HG03175 (cell line): ENCODE results near the gene FANCF.
"Not testable (repeated sequence)": the region's sequence is repeated elsewhere in the genome, so short reads cannot be mapped to it uniquely, and the experiment has no call there.

Source experiments
- ATAC-seq: cut with Tn5 transposase; IDR thresholded peaks from one replicate; pipeline ENCODE4 v1.9.1; 2021; ENCODE audit warnings: mild to moderate bottlenecking, moderate library complexity; ENCODE audit not compliant: unreplicated experiment

FANCF gene

GRCh38 chr11:22625448-22626287, at the start of gene FANCF:
Gene FANCF, minus strand, starts transcription at chr11:22625823. Its CDS starts 13 bp downstream, at chr11:22625810.
- ATAC-seq: peak; percentile 96

GRCh38 chr11:22674470-22675439, 49.1 kb upstream of the FANCF start:
- no peak for ATAC-seq

DNA sequence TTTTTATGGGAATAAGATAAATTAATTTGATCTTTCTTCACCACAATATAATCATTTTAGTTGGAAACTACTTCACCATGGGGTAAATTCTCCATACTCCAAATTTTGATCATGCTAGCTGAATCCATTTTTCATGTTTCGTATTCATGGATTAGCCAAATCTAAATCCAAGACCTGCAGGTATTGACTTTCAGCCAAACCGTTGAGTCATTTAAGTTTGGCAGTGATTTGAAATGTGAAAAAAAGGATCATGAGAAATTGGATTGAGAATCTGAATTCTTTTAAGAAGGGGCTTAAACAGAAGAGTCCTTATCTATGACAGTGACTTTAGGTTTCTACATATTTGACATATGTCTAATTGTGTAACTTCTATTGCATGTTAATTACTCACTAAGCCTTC, 46.1 kb upstream of the FANCF start:
- ATAC-seq: no peak

DNA sequence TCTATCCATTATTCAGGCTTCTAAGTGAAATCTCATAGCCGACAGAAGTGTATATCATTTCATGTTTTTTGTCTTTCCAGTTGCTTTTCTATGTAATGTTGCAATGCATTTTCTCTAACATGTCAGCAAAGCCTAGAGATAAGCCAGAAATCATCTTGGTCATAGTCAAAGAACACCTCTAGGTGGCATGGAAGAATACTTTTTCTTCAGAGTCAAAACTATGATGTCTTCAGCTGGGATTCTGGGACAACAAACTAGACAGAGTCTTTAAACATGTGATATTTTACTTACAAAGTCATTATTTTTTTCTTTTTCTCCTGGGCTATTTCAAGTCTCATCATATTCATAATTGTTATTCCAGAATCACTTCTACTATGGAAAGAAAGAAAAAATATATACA, 45.2 kb upstream of the FANCF start:
- ATAC-seq: peak; percentile 35

GRCh38 chr11:22669368-22669767, 43.7 kb upstream of the FANCF start:
- no peak for ATAC-seq

GRCh38 chr11:22668005-22668796, 42.6 kb upstream of the FANCF start:
- peak; percentile 33 for ATAC-seq

- ATAC-seq: peak; percentile 65
Measured at GRCh38 chr11:22666688-22667439, 41.2 kb upstream of the FANCF start.

GRCh38 chr11:22666325-22666687, 40.7 kb upstream of the FANCF start, which contains the start of gene GAS2:
Gene GAS2, plus strand, starts transcription at chr11:22666611. Its CDS starts 8,259 bp downstream, at chr11:22674870.
- peak; percentile 15 for ATAC-seq

DNA sequence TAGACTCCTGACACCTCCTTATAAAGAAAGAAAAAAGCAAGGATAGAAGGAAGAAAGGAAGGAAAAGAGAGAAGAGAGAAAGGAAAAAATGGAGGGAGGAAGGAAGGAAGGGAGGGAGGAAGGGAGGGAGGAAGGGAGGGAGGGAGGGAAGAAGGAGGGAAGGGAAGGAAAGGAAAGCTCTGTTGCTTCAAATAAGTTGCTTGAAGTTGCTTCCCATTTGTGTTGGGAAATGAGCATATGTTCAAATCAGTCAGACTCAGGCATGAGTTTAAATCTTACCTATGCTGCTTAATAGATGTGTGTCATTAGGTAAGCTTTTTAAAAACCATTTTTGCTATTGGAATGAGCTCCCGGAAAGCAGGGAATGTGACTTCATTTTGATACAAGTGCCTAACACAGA, 34.2 kb upstream of the FANCF start:
- no peak for ATAC-seq

- peak; percentile 90 for ATAC-seq
Measured at GRCh38 chr11:22657101-22657694, 31.6 kb upstream of the FANCF start.

DNA sequence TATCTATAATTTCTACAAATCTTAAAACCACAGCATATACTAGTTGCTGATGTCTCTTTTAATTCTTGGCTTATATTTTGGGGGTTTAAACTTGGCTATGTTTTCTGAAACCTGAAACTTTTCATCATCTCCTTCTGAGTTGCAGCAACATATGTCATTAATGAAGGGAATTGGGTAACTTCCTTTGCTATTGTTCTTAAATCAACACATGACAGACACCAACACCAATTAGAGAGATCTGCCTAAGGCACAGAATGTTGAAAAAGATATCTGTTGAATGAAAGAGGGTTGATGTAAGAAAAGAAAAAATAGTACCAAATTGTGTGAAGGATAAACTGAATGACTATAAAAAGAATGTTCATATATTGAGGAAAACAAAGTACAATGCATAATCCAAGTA, 30.5 kb upstream of the FANCF start:
- ATAC-seq: no peak

DNA sequence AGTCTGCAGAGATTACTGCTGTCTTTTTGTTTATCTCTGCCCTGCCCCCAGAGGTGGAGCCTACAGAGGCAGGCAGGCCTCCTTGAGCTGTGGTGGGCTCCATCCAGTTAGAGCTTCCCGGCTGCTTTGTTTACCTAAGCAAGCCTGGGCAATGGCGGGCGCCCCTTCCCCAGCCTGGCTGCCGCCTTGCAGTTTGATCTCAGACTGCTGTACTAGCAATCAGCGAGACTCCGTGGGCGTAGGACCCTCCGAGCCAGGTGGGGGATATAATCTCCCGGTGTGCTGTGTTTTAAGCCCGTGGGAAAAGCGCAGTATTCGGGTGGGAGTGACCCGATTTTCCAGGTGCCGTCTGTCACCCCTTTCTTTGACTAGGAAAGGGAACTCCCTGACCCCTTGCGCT, 26.7 kb upstream of the FANCF start:
- ATAC-seq: not testable (repeated sequence)

DNA sequence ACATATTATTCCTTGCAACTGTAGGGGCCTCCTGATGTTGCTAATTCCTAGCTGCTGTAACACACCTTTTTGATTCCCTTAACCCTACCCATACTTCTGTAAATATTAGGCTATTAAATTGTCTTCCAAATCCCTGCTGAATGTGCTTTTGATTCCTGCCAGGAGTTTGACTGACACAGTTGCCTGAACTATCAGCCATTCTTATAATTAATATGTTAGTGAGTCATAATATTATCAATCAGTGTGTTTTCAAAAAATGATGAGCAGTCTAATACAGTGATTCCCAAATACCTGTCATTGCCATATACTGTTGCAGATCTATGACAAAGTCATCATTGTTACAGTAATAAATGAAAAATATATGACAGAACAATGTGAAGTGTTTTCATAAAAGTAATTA, 15.9 kb upstream of the FANCF start:
- ATAC-seq: no peak

DNA sequence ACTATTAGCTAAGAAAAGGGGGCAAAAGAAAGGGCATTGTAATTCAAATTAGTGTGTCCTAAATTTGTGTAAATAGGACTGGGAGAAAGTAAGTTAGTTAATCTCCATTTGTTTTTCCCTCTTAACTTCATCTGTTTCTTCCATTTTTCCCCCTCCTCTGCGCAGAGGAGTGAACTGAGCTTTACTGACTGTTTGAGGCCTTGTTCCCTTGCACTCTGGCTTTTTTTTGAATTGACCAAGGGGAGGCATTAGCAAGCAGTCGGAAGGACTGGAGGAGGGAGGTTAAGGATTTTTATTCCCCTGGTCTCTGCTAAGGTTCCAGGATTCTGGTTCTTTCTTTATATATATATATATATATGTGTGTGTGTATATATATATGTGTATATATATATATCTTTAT, 15.2 kb upstream of the FANCF start:
- ATAC-seq: no peak

- ATAC-seq: no peak
Measured at GRCh38 chr11:22635689-22636088, 10.1 kb upstream of the FANCF start.

DNA sequence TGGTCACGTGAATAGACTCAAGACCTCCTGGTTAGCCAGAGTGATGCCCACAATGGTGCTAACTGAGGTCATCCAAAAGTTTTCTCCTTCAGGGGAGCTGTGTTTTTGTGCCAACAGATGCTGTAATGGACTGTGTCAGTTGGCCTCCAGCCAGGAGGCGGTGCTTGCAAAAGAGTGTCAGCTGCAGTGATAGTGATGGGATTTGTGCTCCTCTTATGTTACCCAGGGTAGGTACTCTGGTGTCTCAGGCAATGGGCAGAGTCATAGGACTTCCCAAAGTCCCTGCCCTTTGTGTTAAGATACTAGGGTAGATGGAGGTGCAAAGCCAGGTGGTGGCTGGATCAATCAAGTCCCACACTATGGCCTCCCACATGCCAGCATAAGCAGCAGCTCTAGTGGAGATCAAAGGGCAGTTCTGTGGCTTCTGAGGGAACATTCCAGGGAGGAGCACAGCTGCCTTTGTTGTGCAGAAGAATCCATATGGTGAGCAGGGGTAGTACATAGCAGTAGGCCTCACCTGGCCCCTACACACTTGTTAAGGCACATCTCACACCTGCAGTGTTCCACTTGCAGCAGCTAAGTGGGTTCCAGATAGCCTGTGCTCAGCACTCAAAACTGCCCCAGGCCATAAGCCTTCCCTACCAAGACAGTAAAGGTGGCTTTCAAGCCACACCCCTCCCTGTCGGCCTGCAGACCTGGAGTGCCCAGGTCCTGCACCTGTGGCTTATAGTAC, 9.4 kb upstream of the FANCF start:
- ATAC-seq: no peak

DNA sequence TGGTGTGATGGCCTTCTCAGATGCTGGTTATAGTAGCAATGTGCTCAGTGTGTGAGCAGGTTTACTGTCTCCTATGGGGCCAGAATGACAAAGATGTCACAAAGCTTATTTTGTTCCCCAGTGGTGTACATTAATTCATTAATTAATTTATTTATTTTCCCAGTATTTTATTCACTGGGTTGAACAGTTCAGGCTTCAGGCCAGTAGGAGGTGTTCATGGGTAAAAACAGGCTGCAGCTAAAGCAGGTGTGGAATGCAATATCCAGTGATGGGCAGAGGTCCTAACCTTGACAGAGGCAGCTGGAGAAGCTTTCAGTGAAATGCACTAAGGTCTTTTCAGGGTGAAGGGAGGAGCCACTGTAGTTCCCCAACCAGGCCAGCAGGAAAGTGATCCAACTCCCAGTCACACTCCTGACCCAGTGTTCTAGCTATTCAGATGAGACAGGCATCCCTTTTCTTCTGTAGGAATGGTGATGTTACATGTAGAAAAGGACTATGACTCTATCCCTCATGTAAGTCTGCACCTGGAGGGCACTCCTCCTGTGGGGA, 7.8 kb upstream of the FANCF start:
- ATAC-seq: no peak

DNA sequence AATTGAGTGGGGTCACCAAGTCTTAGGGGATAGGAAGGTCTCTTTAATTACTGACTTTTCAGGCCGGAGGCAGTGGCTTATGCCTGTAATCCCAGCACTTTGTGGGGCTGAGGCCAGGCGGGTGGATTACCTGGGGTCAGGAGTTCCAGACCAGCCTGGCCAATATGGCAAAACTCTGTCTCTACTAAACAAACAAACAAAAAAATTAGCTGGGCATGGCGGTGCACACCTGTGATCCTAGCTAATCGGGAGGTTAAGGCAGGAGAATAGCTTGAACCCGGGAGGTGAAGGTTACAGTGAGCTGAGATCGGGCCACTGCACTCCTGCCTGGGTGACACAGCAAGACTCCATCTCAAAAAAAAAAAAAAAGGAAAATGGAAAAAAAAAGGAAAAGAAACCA, 1.8 kb upstream of the FANCF start:
- no peak for ATAC-seq
